NCI-H146 treated with DMSO at 0.1 percent for 48 hours (cell line): Measurements from ENCODE around the gene DMRT1.

Experiments
- DNase-seq: peaks from one replicate; lab custom pipeline; 2025; ENCODE audit not compliant: unreplicated experiment; lab: John Stamatoyannopoulos, UW

DMRT1 gene

GRCh38 chr9:920927-921326 lies 79.4 kb downstream of the DMRT1 start:
- DNase-seq: no peak

- DNase-seq: no peak
These were observed 80.7 kb downstream of the DMRT1 start for GRCh38 chr9:922171-922570.

- DNase-seq: no peak
These were observed 81.2 kb downstream of the DMRT1 start for GRCh38 chr9:922731-923130.

GRCh38 chr9:926976-927375 lies 85.5 kb downstream of the DMRT1 start:
- no peak for DNase-seq

GRCh38 chr9:928363-929042 lies 87.0 kb downstream of the DMRT1 start:
- DNase-seq: no peak

GRCh38 chr9:929719-930118 lies 88.2 kb downstream of the DMRT1 start:
- no peak for DNase-seq

GRCh38 chr9:933356-933755 lies 91.9 kb downstream of the DMRT1 start:
- DNase-seq: no peak

- no peak for DNase-seq
These were observed 94.0 kb downstream of the DMRT1 start for GRCh38 chr9:935348-935965.

GRCh38 chr9:942805-943580 lies 101.5 kb downstream of the DMRT1 start:
- DNase-seq: no peak

- DNase-seq: no peak
These were observed 106.5 kb downstream of the DMRT1 start for GRCh38 chr9:947985-948384.

GRCh38 chr9:948497-948896 lies 107.0 kb downstream of the DMRT1 start:
- no peak for DNase-seq

GRCh38 chr9:950139-950538 lies 108.6 kb downstream of the DMRT1 start:
- no peak for DNase-seq

GRCh38 chr9:952546-952945 lies 111.0 kb downstream of the DMRT1 start:
- DNase-seq: no peak

- DNase-seq: no peak
These were observed 117.6 kb downstream of the DMRT1 start for GRCh38 chr9:959105-959504.

- DNase-seq: no peak
These were observed 118.4 kb downstream of the DMRT1 start for GRCh38 chr9:959914-960313.

- DNase-seq: no peak
These were observed 120.5 kb downstream of the DMRT1 start for GRCh38 chr9:962023-962422.

- no peak for DNase-seq
These were observed 124.0 kb downstream of the DMRT1 start for GRCh38 chr9:965497-965896.

- no peak for DNase-seq
These were observed 125.4 kb downstream of the DMRT1 start for GRCh38 chr9:966870-967269.

- DNase-seq: no peak
These were observed 125.9 kb downstream of the DMRT1 start for GRCh38 chr9:967436-967835.

GRCh38 chr9:967903-968641 lies 126.6 kb downstream of the DMRT1 start:
- DNase-seq: no peak

GRCh38 chr9:969310-970150 lies 128.0 kb downstream of the DMRT1 start:
- DNase-seq: no peak
